ENCODE measurements around the gene PDZD4.

The PDZD4 gene

DNA sequence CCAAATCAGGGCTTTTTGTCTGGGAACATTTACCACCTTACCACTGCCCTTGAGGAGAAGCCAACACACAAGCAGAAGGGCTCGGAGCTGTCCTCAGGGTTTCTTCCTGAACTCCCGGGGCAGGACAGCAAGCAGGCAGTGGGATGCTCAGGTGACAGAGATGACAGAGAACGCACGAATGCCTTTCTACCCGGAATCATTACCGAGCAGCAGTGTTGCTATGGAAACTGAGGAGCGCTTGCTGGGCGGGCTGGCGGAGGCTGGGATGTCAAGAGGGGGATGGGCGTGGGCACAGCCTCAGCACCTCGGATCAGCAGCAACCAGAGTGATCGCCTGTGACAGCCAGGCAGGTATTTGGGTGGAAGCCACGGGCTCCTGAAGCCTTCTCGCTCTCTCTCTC is 18.1 kb downstream of the PDZD4 start:
- no peak for TF ChIP-seq SIN3A (IDR thresholded peaks at IDR 0.05; ENCODE audit: borderline replicate concordance, insufficient read depth, low read length)
- TF ChIP-seq, protein P1, sequence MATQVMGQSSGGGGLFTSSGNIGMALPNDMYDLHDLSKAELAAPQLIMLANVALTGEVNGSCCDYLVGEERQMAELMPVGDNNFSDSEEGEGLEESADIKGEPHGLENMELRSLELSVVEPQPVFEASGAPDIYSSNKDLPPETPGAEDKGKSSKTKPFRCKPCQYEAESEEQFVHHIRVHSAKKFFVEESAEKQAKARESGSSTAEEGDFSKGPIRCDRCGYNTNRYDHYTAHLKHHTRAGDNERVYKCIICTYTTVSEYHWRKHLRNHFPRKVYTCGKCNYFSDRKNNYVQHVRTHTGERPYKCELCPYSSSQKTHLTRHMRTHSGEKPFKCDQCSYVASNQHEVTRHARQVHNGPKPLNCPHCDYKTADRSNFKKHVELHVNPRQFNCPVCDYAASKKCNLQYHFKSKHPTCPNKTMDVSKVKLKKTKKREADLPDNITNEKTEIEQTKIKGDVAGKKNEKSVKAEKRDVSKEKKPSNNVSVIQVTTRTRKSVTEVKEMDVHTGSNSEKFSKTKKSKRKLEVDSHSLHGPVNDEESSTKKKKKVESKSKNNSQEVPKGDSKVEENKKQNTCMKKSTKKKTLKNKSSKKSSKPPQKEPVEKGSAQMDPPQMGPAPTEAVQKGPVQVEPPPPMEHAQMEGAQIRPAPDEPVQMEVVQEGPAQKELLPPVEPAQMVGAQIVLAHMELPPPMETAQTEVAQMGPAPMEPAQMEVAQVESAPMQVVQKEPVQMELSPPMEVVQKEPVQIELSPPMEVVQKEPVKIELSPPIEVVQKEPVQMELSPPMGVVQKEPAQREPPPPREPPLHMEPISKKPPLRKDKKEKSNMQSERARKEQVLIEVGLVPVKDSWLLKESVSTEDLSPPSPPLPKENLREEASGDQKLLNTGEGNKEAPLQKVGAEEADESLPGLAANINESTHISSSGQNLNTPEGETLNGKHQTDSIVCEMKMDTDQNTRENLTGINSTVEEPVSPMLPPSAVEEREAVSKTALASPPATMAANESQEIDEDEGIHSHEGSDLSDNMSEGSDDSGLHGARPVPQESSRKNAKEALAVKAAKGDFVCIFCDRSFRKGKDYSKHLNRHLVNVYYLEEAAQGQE (IDR thresholded peaks at IDR 0.05; ENCODE audit: insufficient read depth in 1 of 2, low read depth in 2 of 2, low read length in 2 of 2) = no peak
- TF ChIP-seq FOXP2 (optimal IDR thresholded peaks at IDR 0.05; ENCODE audit: borderline replicate concordance, extremely low read depth, extremely low read length, insufficient read depth) = no peak

DNA sequence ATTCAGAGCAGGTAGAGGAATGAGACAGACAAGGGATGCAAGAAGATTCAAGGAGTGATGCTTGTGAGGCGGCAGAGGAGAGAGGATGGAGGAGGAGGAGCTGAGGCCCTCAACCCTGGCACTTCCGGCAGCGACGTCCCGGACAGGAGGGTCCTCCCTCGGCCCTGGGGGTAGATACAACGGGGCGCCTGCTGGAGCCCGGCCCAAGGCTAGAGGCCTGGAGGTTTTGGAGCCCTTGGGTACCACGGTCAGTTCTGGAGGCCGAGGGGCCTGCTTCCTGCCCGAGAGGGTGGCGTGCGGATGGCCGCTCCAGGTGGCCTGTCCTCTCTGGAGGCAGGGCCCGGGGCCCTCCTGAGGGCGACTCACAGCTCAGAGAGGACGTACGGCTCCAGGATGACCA is 22.4 kb downstream of the PDZD4 start:
- TF ChIP-seq SIN3A (IDR thresholded peaks at IDR 0.05; ENCODE audit: borderline replicate concordance, insufficient read depth, low read length) = no peak
- TF ChIP-seq POLR2AphosphoS5 (IDR thresholded peaks at IDR 0.05; ENCODE audit: low read depth, low read length) = no peak
- no peak for TF ChIP-seq FOXP2 (optimal IDR thresholded peaks at IDR 0.05; ENCODE audit: borderline replicate concordance, extremely low read depth, extremely low read length, insufficient read depth)
- TF ChIP-seq, protein P1 (IDR thresholded peaks at IDR 0.05; ENCODE audit: insufficient read depth in 1 of 2, low read depth in 2 of 2, low read length in 2 of 2) = no peak
- no peak for TF ChIP-seq TAF1 (IDR thresholded peaks at IDR 0.05; ENCODE audit: borderline replicate concordance, insufficient read depth, low read length)

DNA sequence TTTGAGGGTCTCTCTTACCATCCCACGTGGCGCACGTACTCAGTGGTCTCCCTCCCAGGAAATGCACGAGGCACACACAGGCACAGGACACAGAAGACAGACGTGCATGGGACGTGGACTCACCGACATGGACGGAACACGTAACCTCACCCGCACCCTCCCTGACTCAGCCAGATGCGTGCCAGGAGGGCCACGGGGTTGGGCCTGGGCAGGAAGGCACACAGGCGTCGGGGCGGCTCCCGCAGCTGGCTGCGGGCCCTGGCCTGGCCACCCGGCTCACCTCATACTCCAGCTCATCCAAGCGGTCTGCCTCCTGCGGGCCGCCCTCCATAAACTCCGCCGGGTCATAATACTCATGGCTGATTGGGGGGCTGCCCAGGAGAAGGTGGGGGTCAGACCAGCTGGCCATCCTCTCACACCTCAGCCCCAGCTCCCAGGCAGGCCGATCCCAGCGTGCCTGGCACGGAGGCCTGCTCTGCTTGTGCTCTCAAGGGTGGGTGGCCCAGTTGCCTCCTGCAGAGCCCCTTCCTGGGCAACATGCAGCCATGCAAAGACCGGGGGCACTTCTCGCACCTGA is 23.3 kb downstream of the PDZD4 start:
- no peak for TF ChIP-seq TAF1 (IDR thresholded peaks at IDR 0.05; ENCODE audit: borderline replicate concordance, insufficient read depth, low read length)
- TF ChIP-seq SIN3A (IDR thresholded peaks at IDR 0.05; ENCODE audit: borderline replicate concordance, insufficient read depth, low read length) = no peak
- no peak for TF ChIP-seq POLR2AphosphoS5 (IDR thresholded peaks at IDR 0.05; ENCODE audit: low read depth, low read length)
- TF ChIP-seq FOXP2 (optimal IDR thresholded peaks at IDR 0.05; ENCODE audit: borderline replicate concordance, extremely low read depth, extremely low read length, insufficient read depth) = no peak
- TF ChIP-seq, protein P1 (IDR thresholded peaks at IDR 0.05; ENCODE audit: insufficient read depth in 1 of 2, low read depth in 2 of 2, low read length in 2 of 2) = no peak

DNA sequence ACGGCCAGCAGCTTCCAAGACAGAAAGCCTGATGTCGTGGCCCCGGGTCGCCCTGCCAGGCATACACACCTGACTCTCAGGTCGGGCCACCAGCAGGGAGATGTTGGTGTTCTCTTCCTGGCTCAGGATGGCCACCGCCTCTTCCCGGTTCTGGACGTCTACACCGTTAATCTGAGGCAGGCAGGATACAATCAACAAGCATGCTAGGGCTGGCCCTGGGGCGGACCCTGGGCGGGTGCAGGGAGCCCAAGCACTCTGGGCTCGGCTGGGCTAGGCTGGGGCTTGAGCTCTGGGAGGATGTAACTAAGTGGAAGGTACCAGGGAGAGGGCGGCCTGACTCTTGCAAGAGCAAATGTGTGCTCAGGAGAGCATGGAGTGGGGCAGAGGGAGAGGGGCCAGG is 24.9 kb downstream of the PDZD4 start:
- no peak for TF ChIP-seq TAF1 (IDR thresholded peaks at IDR 0.05; ENCODE audit: borderline replicate concordance, insufficient read depth, low read length)

DNA sequence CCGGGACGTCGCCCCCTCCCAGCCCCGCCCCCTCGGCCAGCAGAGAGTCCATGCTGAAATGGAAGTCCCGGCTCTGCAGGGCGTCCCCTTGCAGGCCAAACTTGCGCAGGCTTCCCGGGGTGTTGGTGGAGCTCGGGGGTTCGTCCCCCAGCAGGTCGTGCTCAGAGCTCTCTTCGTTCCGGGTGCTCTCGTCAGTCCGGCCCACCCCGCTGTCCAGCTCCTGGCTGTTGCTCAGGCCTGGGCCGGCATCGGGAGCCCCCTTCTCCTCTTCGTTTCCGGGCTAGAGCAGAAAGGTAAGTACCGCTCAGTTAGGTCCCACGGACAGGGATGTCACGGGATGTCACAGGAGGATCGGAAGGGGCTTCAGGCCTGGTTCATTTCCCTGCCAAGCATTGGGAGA is 25.7 kb downstream of the PDZD4 start:
- TF ChIP-seq SIN3A (IDR thresholded peaks at IDR 0.05; ENCODE audit: borderline replicate concordance, insufficient read depth, low read length) (no peak), TAF1 (IDR thresholded peaks at IDR 0.05; ENCODE audit: borderline replicate concordance, insufficient read depth, low read length) (no peak), POLR2AphosphoS5 (IDR thresholded peaks at IDR 0.05; ENCODE audit: low read depth, low read length) (no peak), FOXP2 (optimal IDR thresholded peaks at IDR 0.05; ENCODE audit: borderline replicate concordance, extremely low read depth, extremely low read length, insufficient read depth) (no peak)
- TF ChIP-seq, protein P1 (IDR thresholded peaks at IDR 0.05; ENCODE audit: insufficient read depth in 1 of 2, low read depth in 2 of 2, low read length in 2 of 2) = no peak
